Activated CD4-positive, alpha-beta T cell treated with anti-CD3 and anti-CD28 coated beads, Interleukin-2, amount 50 U/mL, for 1 hour (primary cell): Measurements from ENCODE around the gene ANKFY1.

ENCODE experiments used
- DNase-seq: peaks from one replicate; pipeline ENCODE4 v3.0.0-alpha.2; 2020

ANKFY1 gene

DNA sequence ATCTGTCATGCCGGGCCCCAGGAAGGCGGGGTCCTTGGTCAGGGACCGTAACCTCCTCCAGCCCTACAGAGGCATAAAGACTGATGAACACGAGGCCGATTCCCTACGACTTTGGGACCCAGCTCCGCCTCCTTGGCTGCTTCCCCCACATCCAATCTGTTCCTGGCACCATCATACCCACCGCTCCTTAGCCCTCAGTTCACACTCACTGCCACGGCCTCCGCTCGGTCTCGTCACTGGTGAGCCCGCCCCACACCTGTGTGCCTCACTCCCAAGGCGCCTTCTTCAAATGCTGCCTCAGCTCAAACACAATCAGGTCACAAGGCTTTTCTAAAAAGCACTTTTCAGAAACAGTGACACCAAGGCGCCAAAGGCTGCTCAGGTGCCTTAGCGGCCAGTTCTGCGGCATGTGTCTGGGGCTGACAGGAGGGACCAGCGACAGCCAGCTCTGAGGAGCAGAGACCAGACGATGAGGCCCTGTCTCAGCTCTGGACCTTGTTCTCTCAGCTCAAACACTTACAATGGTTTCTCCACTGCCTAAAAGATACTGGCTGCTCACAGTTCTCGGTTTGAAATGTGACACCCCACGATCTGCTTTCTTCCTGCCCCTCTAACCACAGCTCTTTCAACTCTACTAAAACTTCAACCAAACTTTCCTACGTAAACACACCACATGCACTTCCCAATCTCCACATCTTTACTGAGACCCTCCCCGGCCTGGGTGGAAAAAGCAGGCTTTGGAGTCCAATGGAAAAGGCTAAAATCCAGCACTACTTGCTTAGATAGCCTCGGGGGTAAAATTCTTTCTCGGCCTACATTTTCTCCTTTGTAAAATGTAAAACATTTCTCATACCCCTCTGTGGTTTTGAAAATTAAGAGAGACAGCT, 87.6 kb downstream of the ANKFY1 start:
- peak; percentile 44 for DNase-seq

DNA sequence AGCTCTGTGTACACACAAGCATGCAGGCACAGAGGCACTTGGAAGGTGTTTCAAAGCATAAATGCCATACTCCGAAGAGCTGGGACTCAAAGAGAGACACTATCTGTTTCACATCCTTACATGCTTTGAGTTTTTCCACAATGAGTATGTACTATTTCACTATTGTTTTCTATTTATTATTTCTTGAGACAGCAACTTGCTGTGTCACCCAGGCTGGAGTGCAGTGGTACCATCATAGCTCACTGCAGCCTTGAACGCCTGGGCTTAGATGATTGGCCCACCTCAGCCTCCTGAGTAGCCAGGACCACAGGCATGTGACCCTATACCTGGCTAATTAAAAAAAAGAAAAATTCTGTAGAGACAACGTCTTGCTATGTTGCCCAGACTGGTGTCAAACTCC, 89.2 kb downstream of the ANKFY1 start:
- DNase-seq, result no peak

- DNase-seq, result no peak
These were observed 90.0 kb downstream of the ANKFY1 start for GRCh38 chr17:4173781-4174180.

DNA sequence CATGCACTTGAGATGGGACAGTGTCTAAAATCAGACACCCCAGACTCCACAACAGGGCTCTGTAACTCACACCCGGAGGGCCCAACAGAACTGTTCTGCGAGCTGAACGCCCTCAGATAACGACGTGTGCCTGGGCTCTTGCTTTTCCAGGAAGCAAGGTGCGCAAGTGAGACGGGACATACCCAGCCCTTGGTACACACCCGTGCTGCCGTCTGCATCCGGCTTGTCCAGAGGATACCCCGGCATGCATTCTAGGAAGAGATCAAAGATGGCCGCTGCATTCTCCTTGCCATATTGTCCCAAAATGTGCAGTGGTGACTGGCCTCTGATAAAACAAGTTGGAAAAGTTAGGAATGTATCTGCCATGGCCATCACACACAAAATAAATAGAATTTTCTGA, 91.4 kb downstream of the ANKFY1 start:
- no peak for DNase-seq

GRCh38 chr17:4170639-4171280, 93.0 kb downstream of the ANKFY1 start:
- DNase-seq, result no peak

- peak; percentile 13 for DNase-seq
These were observed 96.0 kb downstream of the ANKFY1 start for GRCh38 chr17:4167786-4168185.

- DNase-seq, result no peak
These were observed 97.4 kb downstream of the ANKFY1 start for GRCh38 chr17:4166419-4166818.

DNA sequence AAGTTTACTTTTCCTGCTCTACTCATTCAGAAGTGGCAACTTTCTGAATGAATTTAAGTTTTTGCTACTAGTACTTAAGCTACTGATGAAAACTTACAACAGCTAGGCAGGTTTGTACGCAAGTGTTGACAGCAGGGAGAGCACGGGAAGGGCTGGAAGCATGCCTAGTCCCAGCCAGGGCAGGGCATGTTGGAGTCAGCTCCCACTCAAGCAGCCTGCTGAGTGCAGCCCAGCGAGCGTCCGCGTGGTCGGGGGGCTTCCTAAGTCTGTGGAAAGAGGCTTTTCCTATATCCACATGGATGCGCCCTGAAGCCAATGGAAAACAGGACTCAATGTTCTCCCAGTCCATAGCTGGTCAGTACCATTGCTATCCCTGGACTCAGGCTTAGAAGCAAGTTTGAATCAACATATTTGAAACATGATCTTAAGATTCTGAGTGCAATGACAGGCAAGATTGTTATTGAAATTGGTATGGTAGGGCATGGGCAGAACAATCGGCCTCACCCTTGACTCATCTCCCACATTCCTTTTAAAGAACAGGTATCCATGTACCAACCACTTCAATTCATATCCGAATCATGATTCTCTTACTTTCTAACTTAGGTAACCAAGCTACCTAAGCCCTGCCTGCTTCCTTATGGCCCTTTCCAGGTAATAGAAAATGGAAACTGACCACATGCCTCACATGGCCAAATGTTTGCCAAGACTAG, 98.3 kb downstream of the ANKFY1 start:
- no peak for DNase-seq

DNA sequence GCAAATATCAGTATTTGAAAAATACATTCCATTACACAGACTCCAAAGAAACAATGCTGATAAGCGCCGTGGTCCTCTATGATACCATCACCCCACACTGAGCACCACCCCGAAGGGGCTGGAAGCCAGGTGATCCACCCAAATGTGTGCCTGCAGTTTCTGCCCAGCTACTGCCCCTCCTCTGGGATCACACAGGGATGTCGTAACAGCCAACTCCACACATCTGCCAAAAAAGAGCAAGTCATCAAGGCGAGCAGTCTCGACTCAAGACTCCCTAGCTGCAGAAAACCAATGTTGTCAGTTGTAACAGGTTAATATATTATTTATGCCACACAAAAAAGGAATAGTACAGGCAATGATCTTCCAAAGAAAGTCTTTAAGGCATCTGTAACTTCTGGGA, 99.8 kb downstream of the ANKFY1 start:
- no peak for DNase-seq

DNA sequence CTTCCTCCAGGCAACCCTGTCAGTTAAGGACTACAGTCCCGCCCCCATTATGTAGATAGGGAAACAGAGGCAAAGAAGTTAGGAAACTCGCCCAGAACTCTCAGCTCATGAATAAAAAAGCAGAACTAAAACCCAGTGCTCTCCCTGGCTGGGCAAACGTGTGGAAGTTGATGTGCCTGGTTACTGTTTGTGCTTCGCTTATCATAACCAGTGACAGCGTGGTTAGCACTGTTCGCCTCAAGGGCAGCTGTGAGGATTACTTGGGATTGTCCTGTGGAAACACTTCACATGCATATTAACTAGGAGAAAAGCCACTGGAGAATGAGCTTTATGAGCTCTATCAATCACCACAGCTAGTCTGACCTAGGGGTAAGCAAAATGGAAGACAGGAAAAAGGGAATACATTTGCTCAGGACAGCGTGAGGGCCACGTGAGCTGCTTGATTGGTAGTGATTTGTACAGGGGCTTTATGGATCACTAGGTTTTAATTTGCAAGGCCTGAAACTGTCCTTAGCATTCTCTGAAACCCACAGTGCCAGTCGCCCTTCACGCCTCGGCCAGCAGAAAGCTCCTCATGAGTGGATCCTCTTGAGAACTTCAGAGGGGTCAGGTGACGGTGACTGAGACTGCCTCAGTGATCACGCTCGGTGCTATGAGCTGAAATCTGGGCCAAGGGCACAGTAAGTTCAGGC, 100.9 kb downstream of the ANKFY1 start:
- no peak for DNase-seq

GRCh38 chr17:4162321-4162720, 101.5 kb downstream of the ANKFY1 start:
- no peak for DNase-seq

- no peak for DNase-seq
These were observed 101.8 kb downstream of the ANKFY1 start for GRCh38 chr17:4161967-4162305.

GRCh38 chr17:4161192-4161966, 102.4 kb downstream of the ANKFY1 start:
- DNase-seq, result no peak

DNA sequence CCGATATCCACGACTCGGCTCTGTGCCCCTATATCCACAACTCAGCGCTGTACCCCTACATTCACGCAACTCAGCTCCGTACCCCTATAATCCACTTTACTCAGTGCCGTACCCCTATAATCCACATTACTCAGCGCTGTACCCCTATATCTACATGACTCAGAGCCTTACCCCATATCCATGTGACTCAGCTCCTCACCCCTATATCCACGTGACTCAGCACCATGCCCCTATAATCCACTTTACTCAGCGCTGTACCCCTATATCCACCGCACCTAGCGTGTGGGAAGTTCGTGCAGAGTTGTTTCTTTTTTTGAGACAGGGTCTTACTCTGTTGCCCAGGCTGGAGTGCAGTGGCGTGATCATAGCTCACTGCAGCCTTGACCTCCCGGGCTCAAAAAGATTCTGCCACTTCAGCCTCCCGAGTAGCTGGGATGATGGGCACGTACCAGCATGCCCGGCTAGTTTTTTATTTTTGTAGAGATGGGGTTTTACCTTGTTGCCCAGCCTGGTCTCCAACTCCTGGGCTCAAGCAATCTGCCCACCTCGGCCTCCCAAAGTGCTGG, 103.4 kb downstream of the ANKFY1 start:
- DNase-seq, result no peak

DNA sequence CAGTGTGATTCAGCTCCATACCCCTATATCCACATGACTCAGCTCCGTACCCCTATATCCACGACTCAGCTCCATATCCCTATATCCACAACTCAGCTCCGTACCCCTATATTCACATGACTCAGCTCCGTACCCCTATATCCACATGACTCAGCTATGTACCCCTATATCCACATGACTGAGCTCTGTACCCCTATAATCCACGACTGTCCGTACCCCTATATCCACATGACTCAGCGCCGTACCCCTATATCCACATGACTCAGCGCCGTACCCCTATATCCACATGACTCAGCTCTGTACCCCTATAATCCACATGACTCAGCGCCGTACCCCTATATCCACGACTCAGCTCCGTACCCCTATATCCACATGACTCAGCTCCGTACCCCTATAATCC, 104.0 kb downstream of the ANKFY1 start:
- DNase-seq, result no peak

GRCh38 chr17:4157618-4158333, 106.0 kb downstream of the ANKFY1 start:
- no peak for DNase-seq

DNA sequence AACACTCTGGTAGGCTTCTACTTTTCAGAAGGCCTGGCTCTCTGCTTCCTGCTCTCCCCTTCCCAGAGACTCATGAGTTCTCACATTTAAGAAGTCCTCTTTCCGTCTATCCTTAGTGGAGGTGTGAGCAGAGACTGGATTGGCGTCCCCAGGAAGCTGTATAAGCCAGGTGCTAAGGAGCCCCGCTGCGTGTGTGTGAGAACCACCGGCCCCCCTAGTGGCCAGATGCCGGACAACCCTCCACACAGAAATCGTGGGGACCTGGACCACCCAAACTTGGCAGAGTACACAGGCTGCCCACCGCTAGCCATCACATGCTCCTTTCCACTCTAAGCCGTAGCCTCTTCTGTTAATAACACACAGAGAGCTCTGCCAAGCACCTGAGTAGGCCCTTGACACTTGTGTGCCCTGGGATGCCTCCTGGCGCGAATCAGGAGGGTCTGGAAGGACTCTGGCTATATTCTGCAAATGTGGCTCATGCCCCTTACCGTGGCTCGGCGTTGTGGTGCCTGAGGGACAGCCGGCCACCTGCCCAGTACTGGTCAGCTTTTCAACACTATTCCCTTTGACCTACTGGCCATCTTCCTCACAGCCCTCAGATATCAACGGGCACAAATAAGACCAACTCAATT, 106.9 kb downstream of the ANKFY1 start:
- DNase-seq, result no peak

DNA sequence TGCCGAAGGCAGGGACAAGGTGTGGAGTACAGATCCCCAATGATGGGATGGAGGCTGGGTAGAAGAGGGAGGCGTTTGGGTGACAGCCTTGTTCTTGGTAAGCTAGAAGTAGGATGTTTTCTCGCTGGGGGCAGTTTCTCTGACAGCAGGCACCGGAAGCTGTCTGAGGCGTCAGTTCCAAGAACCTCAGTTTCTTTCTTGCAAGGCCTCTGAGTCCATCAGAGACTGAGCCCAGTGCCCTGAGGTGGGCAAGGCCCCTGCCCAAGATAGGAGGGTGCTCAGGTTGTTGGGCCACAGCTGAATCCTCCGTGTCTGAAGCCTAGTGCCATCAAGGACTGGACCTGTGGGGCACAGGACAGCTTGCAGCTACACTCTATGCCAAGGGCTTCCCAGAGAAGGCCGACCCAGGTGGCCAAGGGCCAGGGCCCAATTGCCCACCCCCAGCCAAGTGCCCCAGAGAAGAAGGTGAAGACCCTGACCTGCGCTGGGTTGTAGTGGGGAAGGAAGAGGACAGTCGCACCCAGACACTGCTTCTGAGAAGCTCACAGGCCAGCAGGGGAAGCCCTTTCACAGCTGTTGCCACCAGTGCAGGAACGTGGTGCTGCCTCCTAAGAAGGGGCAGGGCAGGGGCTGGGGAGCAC, 107.7 kb downstream of the ANKFY1 start:
- no peak for DNase-seq

DNA sequence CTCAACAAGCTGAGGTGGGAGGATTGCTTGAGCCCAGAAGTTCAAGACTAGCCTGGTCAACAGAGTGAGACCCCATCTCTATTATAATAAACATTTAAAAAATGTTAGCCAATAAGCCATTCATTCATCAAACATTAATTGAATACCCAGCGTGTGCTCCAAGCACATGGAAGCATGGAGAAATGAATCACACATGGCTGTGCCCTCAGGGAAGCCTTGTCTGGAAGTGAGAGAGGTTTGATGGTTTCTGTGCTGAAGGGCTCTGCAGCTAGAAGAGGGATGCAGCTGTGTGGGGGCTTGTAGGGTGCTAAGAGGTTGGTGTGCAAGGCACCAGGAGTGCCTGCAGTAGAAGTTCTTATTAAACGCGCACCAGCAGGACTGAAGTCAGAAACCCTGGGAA, 109.6 kb downstream of the ANKFY1 start:
- DNase-seq, result no peak

DNA sequence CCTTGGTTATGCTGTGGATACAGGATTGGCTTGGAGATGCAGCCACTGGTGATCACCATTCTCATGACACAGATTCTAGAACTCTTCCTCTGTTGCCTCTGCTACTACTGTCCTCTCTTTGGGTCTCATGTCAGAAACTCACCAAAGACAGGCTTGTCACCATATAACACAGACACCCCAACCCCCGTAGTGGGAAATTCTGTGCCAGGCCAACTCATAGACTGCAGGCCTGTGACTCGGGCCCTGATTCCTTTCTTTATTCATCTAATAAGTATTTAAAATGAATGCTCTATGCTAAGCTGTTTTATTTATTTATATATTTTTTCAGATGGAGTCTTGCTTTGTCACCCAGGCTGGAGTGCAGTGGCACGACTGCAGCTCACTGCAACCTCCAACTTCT, 111.3 kb downstream of the ANKFY1 start:
- no peak for DNase-seq

DNA sequence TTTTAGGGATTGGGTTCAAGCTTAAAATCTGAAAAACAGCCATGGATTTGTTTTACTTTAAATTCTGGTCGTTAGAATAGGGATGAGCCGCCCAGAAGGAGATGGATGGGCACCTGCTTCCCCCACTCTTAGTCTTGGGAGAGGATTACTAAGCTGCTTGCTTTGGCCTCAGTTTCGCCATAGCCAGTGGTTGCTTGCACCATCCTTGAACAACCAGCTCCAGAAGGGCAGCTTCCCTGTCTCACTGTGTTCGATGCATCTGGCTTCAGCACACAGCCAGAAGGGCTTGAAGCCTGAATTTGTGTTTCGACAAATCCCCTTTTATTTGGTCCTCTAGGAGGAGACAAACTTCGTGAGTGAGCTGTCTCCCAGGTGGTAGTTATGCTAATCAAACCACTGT, 113.7 kb downstream of the ANKFY1 start:
- DNase-seq, result no peak
